ENCODE results near the gene TEAD4.

DNA sequence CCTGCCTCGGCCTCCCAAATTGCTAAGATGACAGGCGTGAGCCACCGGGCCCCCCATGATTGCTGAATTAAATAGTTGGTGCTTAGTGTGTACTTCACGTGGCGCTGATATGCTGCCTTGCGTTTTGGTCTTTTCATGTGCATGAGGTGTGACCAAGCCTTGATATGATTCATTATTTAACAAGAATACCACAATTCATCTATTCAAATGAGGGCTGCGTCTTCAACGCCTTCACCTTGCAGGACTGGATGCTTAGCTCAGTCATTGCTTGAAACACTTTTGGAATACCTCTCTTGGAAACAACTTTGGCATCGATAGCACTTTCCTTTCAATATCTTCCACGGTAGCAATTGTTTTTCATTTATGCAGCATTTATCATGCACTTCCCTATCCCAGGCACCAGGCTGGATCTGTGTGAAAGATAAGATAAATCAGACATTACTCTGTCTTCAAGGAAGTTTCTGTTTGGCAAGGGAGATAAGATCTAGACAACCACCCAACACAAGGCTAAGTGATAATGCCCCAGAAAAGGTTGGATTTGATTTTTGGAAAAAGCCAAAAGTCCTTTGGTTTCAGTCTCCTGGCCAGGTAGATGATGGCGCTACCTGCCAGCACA, 1.3 kb upstream of the TEAD4 start:
- TF ChIP-seq CTCF (IDR thresholded peaks at IDR 0.05) = no peak
- TF ChIP-seq POLR2A (IDR thresholded peaks at IDR 0.05) = no peak
